Measurements from ENCODE around the gene LRP1-AS. TPM values are rescaled to one million over a fixed set of nuclear protein-coding genes. Genes with fewer than 3 reads are reported as not detected.
A peak's percentile ranks its signal among the peaks of the same experiment; 100 is the strongest.
"Not testable (repeated sequence)": the region's sequence is repeated elsewhere in the genome, so short reads cannot be mapped to it uniquely, and the experiment has no call there.

LRP1-AS gene
- total RNA-seq, 2 experiments from 2014 or later: not detected

DNA sequence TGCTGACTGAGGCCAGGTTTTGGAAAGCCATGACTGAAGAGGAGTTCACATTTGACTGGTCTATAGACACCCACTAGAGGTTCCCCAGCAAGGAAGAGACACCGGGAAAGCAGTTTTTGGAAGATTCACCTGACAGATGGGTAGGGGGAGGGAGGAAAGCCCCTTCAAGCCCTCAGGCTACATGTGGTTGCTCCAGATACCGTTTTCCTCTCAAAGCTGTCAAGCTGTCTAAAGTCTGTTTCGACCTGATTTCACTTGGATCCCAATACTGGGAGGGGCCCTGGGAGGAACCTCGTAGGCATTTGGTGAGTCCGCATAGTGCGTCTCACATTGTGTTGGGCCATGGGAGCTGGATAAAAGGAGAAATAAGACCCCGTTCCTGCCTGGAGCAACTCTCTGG is 20.9 kb downstream of the LRP1-AS start:
- Mint-ChIP-seq H3K4me1 (peaks cover 10% of the 10 kb centered on the region), H3K9me3 (peaks cover 3% of the 10 kb centered on the region), H3K27me3 (peaks cover 55% of the 10 kb centered on the region), H3K27ac (no peak overlapping the region), H3K4me3 (peak overlapping the region; percentile 24), H3K36me3 (peaks cover 3% of the 10 kb centered on the region)
- DNase-seq: no peak
- ATAC-seq (ENCODE audit: low read depth): no peak
- POLR2A ChIA-PET: no interaction called here

DNA sequence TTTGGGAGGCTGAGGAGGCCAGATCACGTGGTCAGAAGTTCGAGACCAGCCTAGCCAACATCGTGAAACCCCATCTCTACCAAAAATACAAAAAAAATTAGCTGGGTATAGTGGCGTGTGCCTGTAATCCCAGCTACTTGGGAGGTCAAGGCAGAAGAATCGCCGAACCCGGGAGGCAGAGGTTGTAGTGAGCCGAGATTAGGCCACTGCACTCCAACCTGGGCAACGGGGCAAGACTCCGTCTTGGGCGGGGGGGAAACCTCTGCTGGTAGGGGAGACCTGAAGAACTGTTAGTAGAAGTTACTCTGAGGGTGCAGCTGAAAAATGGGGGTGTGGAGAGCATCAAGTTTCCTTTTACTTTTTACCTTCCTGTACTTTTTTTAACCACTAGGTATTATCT is 21.4 kb downstream of the LRP1-AS start:
- Mint-ChIP-seq H3K9me3 (peaks cover 3% of the 10 kb centered on the region), H3K4me3 (no peak overlapping the region), H3K36me3 (peaks cover 3% of the 10 kb centered on the region), H3K27ac (no peak overlapping the region), H3K27me3 (peaks cover 52% of the 10 kb centered on the region), H3K4me1 (peaks cover 10% of the 10 kb centered on the region)
- no peak for DNase-seq
- no peak for ATAC-seq (ENCODE audit: low read depth)
- POLR2A ChIA-PET: no interaction called here

DNA sequence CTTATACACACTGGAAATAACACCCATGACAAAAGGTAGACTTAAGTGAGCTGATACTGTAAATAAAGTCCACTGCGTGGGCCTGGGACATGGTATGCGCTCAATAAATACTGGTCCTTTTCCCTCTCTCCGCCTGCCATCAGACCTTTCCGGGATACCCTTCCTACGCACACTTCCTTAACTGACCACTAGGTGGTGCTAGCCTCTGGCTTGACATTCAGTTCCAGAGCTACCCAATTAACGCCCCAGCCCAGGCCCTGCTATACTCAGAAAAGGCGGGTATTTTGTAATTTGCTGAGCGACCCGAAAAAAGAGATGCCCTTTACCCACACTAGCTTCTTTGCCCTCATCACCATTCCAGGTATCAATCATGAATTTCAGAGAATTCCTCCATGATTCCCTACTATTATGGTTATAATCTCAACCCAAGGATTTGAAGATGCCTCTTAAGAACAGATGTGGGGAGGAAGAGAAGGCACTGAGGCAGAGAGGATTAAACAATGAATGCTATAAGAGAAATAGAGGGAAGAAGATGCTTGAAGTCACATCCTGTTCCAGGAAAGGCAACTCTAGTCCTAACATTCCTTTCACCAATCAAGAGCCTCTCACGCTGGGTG is 23.1 kb downstream of the LRP1-AS start:
- peak; percentile 60 for DNase-seq
- POLR2A ChIA-PET: interaction anchor here (0.8 to 1.2 kb wide), 2 partner anchors 12 kb away, joined by 3 to 6 read pairs; no protein-coding TSS in a partner anchor
- peaks cover 12% of the 10 kb centered on the region for H3K4me1 Mint-ChIP-seq
- peaks cover 3% of the 10 kb centered on the region for H3K9me3 Mint-ChIP-seq
- H3K36me3 Mint-ChIP-seq: peaks cover 3% of the 10 kb centered on the region
- no peak overlapping the region for H3K27ac Mint-ChIP-seq
- peaks cover 37% of the 10 kb centered on the region for H3K27me3 Mint-ChIP-seq
- peak; percentile 66 for ATAC-seq (ENCODE audit: low read depth)
- H3K4me3 Mint-ChIP-seq: no peak overlapping the region

DNA sequence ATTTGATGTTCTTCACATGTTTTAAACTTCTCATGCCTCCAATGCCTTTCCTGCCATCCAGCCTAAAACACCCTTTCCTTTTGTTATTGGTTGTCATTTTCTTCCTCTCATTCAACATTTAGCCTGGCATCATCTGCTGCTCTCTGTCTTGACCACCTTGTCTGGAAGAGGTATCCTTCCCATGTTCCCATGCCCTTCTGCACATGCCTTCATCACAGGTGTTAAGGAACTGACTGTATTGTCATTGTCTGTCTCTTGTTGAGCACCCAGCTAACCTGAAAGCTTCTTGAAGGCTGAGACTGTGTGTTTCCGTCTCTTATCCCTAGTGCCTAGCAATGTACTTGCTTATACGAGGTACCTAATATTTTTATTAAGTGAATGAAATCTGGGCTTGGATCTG is 23.6 kb downstream of the LRP1-AS start:
- Mint-ChIP-seq H3K27me3 (peaks cover 37% of the 10 kb centered on the region), H3K4me3 (no peak overlapping the region), H3K9me3 (peaks cover 3% of the 10 kb centered on the region), H3K27ac (no peak overlapping the region), H3K4me1 (peaks cover 17% of the 10 kb centered on the region), H3K36me3 (peaks cover 3% of the 10 kb centered on the region)
- ATAC-seq (ENCODE audit: low read depth) (no peak), DNase-seq (no peak)
- POLR2A ChIA-PET: interaction anchor here (0.5 to 1.2 kb wide), 2 partner anchors 11 to 47 kb away, joined by 3 to 6 read pairs; no protein-coding TSS in a partner anchor

DNA sequence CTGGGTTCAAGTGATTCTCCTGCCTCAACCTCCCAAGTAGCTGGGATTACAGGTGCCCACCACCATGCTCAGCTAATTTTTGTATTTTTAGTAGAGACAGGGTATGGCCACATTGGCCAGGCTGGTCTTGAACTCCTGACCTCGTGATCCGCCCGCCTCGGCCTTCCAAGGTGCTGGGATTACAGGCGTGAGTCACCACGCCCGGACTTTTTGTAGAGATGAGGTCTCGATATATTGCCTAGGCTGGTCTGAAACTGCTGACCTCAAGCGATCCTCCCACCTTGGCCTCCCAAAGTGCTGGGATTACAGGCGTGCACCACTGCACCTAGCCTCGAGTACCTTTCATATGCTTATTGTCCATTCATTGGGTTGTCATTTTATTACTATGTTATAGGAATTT is 26.7 kb downstream of the LRP1-AS start:
- DNase-seq; H3K9me3 Mint-ChIP-seq; H3K27ac Mint-ChIP-seq; H3K36me3 Mint-ChIP-seq; ATAC-seq (ENCODE audit: low read depth); H3K4me3 Mint-ChIP-seq: not testable (repeated sequence)
- POLR2A ChIA-PET: interaction anchor here (1.0 to 1.2 kb wide), 2 partner anchors 9 to 16 kb away, joined by 7 read pairs; partner anchors contain the start of gene STAT6
- Mint-ChIP-seq H3K4me1 (peaks cover 15% of the 10 kb centered on the region), H3K27me3 (peaks cover 18% of the 10 kb centered on the region)

DNA sequence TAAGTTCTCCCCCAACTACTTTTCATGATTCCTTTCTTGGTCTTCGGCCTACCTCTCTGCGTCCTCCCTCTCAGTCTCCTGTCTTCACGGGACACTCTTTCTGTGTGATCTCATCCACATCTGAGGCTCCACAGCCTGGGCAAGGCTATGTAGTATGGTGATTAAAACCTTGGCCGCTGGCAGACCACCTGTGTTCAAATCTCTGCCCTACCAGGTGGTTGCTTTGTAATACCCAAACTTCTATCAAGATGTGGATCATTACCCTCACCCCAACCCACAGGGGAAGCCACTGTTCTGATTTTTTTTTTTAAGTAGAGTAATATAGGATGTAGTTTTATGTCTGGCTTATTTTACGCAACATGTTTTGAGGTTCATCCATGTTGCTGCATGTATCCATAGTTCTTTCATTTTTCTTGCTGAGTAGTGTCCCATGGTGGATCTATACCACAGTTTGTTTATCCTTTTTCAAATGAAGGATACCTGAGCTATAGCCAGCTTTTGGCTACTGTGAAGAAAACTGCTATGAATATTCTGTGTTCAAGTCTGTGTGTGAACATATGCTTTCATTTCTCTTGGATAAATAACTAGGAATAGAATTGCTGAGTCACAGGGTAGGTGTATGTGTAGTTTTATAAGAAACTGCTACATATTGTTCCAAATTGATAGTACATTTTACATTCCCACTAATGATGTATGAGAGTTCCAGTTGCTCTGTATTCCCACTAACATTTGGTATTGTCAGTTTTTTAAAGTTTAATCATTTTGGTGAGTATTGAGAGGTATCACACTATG is 27.9 kb downstream of the LRP1-AS start:
- POLR2A ChIA-PET: no interaction called here
- H3K4me1 Mint-ChIP-seq: peaks cover 14% of the 10 kb centered on the region
- H3K4me3 Mint-ChIP-seq: no peak overlapping the region
- H3K27me3 Mint-ChIP-seq: peaks cover 8% of the 10 kb centered on the region
- no peak for DNase-seq
- H3K9me3 Mint-ChIP-seq: peaks cover 3% of the 10 kb centered on the region
- no peak overlapping the region for H3K27ac Mint-ChIP-seq
- peaks cover 3% of the 10 kb centered on the region for H3K36me3 Mint-ChIP-seq
- ATAC-seq (ENCODE audit: low read depth): no peak

DNA sequence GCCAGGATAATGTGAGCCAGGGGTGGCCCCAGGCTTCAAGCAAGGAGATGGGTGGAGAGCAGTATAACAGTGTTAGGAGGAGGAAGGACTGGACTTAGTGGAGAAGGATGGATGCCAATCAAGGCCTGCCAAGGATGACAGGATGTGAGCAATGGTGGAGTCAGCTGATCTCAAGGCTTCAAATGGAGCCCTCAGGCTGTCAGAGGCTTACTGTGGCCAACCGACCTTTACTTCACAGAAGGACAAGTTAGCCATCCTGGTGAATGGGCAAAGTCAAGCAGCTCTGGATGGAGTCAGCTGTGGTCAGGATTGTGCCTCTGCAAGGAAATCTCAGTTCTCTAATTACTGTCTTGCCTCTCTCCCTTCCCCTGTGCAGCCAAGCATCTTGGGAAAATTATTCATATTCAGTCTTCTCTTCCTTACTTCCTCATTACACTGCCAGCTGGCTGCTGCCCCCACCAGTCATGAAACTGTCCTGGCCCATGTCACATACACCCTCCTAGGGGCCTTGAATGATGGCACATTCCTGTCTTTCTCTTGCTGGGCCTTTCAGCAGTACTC is 28.6 kb downstream of the LRP1-AS start:
- DNase-seq: no peak

DNA sequence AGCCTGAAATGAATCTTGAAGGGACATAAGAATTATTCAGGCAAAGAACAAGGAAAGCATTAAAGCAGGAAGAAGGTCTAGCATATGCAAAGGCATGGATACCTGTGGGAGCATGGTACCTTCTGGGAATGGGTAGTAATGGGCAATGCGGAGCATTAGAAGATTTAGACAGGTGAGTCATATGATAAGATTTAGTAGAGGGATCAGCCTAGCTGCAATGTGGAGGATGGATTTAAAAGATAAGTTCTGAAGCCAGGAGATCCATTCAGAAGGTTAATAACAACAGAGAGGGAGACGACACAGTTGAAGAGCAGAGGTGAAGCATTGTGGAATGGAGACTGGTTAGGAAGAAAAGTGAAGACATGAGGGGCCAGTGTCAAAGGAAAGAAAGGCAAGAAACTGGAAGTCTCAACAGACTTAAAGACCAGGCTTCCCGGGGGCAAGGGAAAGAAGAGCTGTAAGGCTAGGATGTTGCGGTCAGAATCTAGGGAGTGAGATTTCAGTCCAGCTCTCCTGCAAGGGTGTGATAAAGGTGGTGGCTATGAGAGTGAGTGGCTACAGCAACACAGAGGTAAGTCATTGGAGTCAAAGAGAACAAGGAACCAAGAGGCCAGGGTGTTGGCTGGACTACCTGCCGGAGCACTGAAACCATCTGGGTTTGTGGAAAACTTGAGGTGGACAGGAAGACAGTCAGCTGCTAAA is 30.7 kb downstream of the LRP1-AS start:
- ATAC-seq (ENCODE audit: low read depth): no peak
- H3K27me3 Mint-ChIP-seq: no peaks in the 10 kb centered on the region
- POLR2A ChIA-PET: no interaction called here
- no peak for DNase-seq
- H3K36me3 Mint-ChIP-seq: no peaks in the 10 kb centered on the region
- no peaks in the 10 kb centered on the region for H3K9me3 Mint-ChIP-seq
- peaks cover 18% of the 10 kb centered on the region for H3K4me1 Mint-ChIP-seq
- no peak overlapping the region for H3K4me3 Mint-ChIP-seq
- H3K27ac Mint-ChIP-seq: no peak overlapping the region

More for the DNA sequence above, 28.6 kb downstream of the LRP1-AS start:
- peaks cover 2% of the 10 kb centered on the region for H3K36me3 Mint-ChIP-seq
- H3K27me3 Mint-ChIP-seq: peaks cover under 1% of the 10 kb centered on the region
- no peak overlapping the region for H3K4me3 Mint-ChIP-seq
- no peak overlapping the region for H3K27ac Mint-ChIP-seq
- peaks cover 2% of the 10 kb centered on the region for H3K9me3 Mint-ChIP-seq
- peak; percentile 33 for ATAC-seq (ENCODE audit: low read depth)
- POLR2A ChIA-PET: no interaction called here
- peaks cover 10% of the 10 kb centered on the region for H3K4me1 Mint-ChIP-seq

DNA sequence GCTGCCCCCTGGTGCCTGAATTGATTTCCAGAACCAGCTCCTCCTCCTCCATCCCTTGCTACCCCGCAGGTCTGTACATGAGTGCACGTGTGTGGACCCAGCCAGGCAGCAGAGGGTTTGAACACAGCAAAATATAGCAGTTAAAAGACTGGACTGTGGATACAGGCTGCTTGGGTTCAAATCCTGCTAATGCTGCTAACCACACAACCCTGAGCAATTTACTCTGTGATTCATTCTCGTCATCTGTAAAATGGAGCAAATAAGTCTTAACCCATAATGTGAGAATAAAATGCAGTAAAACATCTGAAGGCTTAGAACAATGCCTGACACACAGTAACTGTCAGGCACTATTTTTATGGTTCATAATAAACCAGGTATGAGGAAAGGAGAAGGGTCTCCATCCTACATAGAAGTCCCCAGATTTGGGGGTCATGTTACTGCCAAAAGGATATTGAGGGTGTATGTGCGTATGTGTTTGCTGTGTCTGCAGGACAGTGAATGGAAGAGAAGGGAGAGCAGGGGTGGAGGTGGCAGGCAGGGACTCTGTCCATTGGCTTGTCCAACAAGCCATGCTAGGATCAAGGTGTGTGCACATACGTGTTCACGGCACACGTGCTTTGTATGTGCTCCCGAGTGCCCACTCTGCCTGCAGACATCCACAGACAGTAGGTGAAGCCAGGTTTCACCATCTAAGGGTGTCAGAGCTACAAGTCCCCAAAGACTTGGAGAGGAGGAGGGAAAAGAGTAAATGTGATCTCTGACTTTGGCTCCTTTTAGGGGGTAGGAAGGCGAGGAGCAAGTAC is 34.7 kb downstream of the LRP1-AS start:
- POLR2A ChIA-PET: interaction anchor here (0.6 to 5.2 kb wide), 29 partner anchors 9 to 591 kb away, joined by 3 to 166 read pairs (median 7); partner anchors contain the start of genes HSD17B6, NAB2, NACA and NEMP1

DNA sequence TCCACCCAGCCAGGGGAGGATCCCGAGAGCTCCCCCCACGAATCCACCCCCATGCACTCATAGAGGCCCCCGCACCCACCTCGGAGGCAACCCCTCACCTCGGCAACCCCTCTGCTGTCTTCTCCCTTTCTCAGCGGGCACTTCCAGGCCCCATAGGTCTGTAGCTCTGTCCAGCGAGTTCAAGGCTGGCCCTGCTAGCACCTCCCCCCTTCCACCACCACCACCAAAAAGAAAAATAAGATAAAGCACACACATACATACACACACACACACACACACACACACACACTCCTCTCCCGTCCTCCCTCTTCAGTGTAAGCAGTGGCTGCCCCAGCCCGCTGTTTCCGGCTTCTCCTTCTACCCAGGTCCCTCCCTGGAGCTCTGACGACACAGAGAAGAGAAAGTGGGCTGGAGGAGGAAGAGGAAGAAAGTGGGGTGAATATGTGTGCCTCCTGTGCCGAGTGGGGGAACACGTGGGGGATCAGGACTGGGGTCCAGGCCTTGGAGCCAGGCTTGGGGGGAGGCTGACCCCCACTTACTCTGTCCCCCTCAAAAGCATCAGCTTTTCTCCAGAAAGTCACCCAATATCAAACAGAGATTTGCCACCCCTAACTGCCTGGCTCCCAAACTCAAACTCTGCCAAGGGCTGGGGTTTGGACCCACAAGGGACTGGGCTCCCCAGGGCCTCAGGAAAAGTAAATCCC is 36.2 kb downstream of the LRP1-AS start, which contains the start of gene STAT6:
TSS of gene STAT6 (minus strand) at position 332 of the 704 bp plus-strand sequence. CDS start 3,084 bp downstream, outside the sequence.
- Mint-ChIP-seq H3K4me3 (peak within 1 kb of the TSS; percentile 94), H3K36me3 (peaks cover 16% of the 10 kb centered on the region), H3K27ac (peak within 1 kb of the TSS; percentile 97), H3K9me3 (no peaks in the 10 kb centered on the region), H3K4me1 (peaks cover 37% of the 10 kb centered on the region), H3K27me3 (no peaks in the 10 kb centered on the region)
- DNase-seq (peak; percentile 78), ATAC-seq (ENCODE audit: low read depth) (peak; percentile 74)
- POLR2A ChIA-PET: interaction anchor here (0.6 to 5.2 kb wide), 36 partner anchors 10 to 817 kb away, joined by 3 to 166 read pairs (median 4); partner anchors contain the start of genes HSD17B6, LRP1, NAB2 and NACA

More for the DNA sequence above, 34.7 kb downstream of the LRP1-AS start:
- Mint-ChIP-seq H3K4me1 (peaks cover 27% of the 10 kb centered on the region), H3K4me3 (peak overlapping the region; percentile 94), H3K27ac (peak overlapping the region; percentile 97), H3K27me3 (no peaks in the 10 kb centered on the region), H3K36me3 (peaks cover 6% of the 10 kb centered on the region), H3K9me3 (no peaks in the 10 kb centered on the region)
- no peak for DNase-seq
- peak; percentile 57 for ATAC-seq (ENCODE audit: low read depth)

DNA sequence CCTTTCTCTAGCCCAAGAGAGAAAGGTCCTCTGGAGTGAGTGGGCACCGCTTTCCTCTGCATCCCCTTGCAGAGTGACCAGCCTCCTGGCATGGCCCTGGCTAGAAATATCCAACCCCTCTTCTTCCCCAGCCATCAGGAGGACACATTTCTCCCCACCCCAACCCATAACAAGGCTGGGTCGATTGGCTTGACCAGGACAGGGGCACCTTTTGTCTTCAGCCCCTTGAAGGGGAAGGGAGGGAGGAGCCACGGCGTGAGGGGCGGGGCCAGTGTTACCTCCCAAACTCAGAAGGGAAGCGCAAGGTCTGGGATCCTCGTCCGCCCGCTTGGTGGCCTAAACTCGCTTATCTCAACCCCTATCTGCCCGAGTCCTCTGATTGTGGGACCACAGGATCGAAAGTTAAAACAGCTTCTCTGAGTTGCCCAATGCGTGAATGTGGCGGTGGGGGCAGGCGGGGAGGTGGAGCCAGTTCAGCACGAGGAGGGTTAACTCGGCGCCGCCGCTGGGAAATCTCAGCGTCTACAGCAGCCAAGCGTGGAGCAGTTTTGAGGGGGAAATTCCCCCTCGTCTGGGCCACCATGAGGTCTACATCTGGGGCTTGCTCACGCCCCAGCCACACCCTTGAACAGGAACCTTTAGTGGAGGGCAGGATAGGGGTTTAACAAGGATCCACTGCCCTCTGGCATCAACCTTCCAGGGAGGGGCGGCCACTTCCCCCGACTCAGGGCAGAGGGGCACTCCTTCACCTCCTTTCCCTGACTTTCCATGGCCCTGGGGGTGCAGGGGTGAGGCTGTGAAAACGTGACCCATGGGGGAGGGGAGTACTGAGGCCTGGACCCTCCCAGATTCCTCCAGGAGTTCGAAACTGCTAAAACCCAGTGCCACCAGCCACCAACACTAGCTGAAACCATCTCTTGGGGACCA is 37.1 kb downstream of the LRP1-AS start:
- peak; percentile 34 for ATAC-seq (ENCODE audit: low read depth)
- Mint-ChIP-seq H3K9me3 (no peaks in the 10 kb centered on the region), H3K27me3 (no peaks in the 10 kb centered on the region), H3K4me1 (peaks cover 41% of the 10 kb centered on the region), H3K27ac (peak overlapping the region; percentile 97), H3K36me3 (peaks cover 19% of the 10 kb centered on the region), H3K4me3 (peak overlapping the region; percentile 94)
- POLR2A ChIA-PET: interaction anchor here (0.6 to 5.2 kb wide), 21 partner anchors 9 to 482 kb away, joined by 3 to 166 read pairs (median 11); partner anchors contain the start of genes LRP1, NAB2, NACA and NEMP1
- peak; percentile 77 for DNase-seq
